Stimulated activated CD4-positive, alpha-beta T cell treated with anti-CD3 and anti-CD28 coated beads, Interleukin-1b, Interleukin-23, amount 100 ng/mL, for 24 hours (primary cell): ENCODE results near the gene KIAA1958.

ENCODE experiments used
- DNase-seq, 4 experiments: peaks; one replicate each; pipeline ENCODE4 v3.0.0-alpha.2; 2020; ENCODE audit warnings: low read depth in 4 of 4, low spot score in 1 of 4

The KIAA1958 gene, protein sequence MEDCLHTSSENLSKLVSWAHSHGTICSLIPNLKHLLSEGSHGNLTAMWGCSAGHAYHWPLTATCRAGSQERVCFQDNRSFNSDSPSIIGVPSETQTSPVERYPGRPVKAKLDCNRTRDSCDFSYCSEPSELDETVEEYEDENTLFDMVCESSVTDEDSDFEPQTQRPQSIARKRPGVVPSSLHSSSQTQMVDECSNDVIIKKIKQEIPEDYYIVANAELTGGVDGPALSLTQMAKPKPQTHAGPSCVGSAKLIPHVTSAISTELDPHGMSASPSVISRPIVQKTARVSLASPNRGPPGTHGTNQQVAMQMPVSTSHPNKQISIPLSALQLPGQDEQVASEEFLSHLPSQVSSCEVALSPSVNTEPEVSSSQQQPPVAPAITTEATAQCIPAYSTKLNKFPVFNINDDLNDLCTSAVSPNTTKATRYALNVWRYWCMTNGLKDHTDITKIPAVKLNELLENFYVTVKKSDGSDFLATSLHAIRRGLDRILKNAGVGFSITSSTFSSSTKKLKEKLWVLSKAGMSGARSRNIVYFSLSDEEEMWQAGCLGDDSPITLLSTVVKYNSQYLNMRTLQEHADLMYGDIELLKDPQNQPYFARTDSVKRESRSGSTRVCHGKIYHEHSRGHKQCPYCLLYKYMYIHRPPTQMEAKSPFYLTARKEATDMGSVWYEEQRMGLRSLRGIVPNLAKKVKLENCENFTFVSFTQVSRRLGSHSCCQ

DNA sequence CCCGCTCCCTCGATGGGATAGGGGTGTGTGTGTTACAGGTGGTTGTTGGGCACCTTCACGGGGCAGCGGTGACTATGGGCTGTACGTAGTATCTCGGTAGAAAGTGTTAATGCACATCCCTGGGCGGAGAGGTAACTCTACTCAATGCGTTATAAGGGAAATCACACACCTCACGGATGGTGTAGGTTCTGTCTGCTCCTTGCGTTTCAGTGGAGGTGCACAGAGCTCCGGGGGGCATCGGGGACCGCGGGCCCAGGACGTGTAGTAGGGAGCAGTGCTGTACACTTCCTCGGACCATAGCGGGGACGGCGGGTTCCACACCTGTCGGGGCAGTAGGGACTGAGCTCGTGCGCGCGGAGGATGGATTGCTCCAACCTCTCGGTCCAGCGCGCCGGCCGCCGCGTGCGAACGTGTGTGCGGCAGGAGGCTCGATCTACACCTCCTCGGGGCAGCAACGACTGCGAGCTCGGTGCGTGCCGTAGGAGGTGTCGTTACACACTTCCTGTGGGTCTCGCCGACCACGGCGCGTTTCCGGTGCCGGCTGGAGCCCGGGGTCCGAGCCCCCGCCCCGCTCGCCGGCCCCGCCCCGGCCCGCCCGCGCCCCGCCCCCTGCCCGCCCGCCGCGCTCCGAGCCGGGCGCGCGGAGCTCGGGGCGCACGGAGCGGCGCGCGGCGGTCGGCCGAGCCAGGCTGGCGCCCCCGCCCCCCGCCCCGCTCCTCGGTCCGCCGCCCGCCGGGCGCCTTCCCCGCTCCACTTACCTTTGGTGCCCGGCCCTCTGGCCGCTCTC lies at the start of gene KIAA1958:
Gene KIAA1958, plus strand, starts transcription at position 607 of the 787 bp plus-strand sequence. CDS start 87,254 bp downstream, outside the sequence.
- DNase-seq = peak; percentile 51 to 84 (median 65)

DNA sequence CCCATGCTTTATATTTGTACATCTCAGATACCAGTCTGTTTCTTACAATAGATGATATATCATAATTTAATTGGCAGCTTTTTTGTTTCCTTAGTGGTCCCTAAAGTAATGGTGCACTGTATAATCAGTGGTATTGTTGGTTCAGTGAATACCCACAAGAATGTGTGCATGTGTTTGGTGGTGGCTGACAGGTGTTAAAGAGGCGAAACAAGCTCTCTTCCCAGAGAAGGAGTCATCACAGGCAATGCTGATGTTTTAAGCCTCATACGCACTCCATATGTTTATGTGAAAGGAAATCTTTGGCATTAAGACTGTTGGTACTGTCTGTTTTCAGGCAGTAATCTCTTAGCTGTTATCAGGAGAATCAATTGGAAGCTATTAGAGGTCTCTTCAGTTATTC lies 49.2 kb upstream of the KIAA1958 start:
- no peak for DNase-seq

DNA sequence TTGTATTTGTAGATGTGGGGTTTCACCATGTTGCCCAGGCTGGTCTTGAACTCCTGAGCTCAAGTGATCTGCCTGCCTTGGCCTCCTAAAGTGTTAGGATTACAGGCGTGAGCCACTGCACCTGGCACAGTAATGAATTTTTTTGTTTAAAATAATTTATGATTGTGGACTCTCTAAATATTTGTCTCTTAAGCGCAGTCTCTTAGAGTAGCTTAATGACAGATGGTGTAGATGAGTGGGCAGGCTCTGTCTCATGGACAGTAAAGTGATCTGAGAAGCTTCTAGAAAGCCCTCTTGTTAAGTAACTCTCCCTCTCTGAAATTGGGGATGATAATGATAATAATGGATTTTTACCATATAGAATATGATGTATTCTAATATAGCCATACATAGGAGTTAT lies 47.5 kb upstream of the KIAA1958 start:
- DNase-seq = no peak

DNA sequence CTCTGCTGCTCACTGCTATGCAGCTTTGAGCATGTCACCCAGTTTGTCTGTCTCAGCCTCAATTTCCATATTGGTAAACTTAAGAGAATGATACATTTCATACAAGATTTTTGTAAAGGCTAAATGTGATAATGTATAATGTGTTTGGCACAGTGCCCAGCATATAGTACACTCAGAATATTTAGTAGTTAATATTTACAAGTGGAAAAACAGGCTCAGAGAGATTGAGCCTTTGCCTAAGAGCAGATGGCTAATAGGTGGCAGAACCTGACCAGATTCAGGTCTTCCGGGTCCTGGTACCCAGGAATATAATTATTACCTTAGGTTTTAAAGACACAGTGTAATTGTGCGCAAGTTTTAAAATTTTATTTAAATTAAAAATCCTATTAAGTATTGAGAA lies 46.8 kb upstream of the KIAA1958 start:
- DNase-seq = no peak

DNA sequence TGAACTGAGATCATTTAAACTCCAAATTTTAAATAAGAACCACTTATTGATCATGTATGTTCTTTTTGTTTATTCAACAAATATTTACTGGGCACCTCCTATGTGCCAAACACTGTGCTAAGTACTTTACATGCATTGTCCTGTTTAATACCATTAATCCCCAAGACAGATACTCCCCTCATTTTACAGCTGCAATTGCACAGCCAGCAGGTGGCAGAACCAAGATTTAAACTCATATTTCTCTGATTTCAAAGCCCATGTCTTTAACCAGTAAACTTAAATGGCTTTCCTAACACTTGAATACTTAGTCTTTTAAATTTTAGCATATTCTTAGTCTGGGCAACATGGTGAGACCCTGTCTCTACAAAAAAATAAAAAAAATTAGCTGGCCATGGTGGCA lies 43.4 kb upstream of the KIAA1958 start:
- no peak for DNase-seq

DNA sequence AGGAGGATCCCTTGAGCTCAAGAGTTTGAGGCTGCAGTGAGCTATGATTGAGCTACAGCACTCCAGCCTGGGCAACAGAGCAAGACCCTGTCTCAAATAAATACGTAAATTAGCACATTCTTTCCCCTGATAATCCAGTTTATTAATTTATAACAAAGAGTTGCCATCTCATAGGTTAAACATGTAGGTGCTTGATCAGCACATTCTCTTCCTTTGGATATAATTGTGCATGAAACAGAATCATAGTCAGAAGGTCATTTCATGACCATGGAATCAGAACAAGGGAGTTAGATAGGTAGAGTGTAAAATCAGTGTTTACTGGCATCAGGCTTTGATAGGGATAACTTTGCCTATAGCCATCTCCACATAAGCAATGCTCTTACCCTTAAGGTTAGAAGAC lies 43.0 kb upstream of the KIAA1958 start:
- DNase-seq = no peak

DNA sequence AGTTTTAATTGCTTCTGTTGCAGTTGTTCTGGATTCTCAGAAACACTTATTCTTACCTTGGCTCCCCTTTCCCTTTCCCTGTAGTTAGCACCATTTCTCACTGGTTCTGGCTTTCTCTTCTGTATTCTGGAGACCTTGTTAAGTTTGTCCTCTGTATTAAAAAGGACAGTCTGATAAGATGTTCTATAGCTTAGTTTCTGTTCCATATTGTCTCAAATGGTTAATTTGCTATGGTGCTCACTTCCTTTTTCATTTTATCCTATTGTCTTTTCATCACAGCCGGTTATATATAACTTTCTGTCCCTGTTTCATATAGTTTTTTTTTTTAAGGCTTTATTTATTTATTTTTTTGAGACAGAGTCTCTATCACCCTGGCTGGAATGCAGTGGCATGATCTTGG lies 41.4 kb upstream of the KIAA1958 start:
- DNase-seq = no peak

DNA sequence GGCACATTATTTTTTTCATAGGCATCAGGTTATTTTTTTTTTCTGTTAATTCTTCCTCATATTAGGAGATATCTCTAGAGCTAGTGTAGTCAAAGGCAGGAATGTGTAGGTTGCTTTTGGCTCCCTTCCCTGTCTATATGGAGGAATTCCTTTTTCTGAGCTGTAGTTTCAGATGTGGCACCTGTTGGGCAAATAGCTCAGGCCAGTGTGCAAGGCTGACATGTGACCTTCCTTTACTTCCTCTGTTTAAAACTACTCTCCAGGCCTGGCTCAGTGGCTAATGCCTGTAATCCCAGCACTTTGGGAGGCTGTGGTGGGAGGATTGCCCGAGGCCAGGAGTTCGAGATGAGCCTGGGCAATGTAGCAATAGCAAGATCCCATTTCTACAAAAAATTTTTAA lies 40.5 kb upstream of the KIAA1958 start:
- DNase-seq = no peak

DNA sequence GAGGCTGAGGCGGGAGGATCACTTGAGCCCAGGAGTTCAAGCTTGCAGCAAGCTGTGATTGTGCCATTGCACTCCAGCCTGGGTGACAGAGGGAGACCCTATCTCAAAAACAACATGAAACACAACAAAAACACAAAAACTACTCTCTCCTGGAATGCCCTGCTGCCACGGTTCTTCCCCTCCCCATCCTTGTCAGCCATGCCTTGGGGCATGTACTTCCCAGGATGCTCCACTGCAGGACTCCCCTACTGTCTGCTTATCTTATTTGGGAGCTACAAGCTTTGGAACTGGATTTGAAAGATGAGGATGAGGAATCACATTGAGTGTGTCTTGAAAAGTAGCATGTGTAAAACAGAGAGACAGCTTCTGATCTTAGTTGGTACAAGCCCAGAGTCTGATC lies 40.1 kb upstream of the KIAA1958 start:
- no peak for DNase-seq

DNA sequence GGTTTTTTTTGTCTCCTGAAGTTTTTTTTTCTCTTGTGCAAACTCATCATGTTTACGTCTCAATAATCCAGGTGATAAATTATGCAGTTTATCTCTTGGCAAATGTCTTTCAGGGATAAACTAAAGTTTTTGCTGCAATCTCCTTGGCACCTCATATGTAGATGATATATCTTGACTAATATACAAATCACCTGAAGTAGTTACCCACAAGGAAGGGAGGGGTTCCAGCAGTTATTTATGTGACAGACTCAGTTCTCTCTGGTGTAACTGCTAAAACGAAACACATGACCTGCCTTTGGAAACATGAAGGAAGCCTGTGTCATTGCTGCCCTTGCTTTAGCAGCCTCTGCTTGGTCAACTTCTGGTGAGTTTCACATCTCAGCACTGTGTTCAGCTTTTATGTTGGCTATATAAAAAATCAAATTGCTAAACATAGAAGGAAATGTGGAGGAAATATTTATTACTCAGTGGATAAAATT lies 39.3 kb upstream of the KIAA1958 start:
- DNase-seq = no peak

DNA sequence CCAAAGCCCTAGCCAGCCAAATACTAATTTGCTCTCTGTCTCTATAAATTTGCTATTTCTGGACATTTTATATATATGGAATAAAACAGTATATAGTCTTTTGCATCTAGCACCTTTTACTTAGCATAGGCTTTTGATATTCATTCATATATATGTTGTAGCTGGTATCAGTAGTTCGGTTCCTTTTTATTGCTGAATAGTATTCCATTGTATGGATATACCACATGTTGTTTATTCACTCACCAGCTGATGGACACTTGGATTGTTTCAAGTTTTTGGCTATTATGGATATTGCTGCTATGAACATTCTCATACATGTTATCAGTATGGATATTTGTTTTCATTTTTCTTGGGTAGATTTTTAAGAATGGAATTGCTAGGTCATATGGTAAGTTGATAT lies 23.8 kb upstream of the KIAA1958 start:
- DNase-seq = no peak

DNA sequence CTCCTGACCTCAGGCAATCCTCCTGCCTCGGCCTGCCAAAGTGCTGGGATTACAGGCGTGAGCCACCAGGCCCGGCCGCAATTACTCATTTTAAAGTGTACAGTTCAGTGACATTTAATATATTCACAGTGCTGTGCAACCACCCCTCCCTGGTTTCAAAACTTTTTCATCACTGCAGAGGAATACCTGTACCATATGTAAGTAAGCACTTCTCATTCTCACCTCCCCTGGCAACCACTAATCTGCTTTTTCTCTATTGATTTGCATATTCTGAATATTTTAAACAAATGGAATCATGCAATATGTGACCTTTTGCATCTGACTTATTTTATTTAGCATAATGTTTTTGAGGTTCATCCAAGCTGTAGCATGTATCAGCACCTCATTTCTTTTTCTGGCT lies 21.3 kb upstream of the KIAA1958 start:
- DNase-seq = no peak

DNA sequence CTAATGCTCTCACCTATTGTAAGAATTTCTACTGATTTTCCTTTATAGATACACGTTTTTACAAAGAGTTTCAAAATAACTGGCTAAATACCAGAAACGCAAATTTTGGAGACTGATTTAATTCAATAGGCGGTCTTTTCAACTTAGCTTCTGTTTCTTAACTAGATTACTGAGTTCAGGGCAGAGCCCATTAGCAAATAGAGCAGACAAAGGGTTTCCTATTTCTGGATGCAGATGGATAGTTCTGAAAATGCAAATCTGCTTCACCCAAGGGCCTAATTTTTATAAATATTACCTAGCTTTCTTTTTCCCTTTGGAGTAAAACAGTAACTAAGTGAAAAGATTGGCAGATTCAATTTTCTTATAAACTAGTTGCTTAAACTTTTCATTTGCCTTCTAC lies 13.6 kb upstream of the KIAA1958 start:
- no peak for DNase-seq

DNA sequence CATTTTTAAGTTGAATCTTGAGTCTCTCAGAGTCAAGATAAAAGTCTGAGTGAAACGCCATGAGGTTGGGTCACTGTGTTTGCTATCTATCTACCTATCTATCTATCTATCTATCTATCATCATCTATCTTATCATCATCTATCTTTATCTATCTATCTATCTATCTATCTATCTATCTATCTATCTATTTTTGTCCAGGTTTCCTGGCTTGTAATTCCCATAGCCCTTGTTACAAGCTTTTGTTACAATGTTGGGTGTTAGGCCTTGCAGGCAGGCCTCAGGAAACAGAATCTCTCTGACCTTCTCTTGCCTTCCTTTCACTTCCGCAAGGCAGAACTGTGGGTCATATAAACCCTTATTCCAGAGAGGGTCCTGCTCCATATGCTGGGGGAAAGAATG lies 12.6 kb upstream of the KIAA1958 start:
- DNase-seq = no peak

DNA sequence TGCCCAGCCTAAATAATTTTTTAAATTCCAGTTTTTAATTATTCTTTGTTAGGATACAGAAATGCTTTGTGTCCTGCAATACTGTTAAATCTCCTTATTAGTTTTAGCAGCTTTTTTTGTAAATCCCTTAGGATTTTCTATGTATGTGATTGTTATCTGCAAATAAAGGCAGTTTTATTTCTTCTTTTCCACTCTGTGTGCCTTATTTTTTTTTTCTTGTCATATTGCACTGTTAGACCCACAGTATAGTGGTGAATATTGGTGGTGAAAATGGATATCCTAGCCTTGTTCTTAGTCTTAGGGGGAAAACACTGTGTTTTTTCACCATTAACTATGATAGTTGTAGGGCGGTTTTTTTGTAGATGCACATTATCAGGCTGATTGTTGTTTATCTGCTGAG lies 11.3 kb upstream of the KIAA1958 start:
- no peak for DNase-seq

DNA sequence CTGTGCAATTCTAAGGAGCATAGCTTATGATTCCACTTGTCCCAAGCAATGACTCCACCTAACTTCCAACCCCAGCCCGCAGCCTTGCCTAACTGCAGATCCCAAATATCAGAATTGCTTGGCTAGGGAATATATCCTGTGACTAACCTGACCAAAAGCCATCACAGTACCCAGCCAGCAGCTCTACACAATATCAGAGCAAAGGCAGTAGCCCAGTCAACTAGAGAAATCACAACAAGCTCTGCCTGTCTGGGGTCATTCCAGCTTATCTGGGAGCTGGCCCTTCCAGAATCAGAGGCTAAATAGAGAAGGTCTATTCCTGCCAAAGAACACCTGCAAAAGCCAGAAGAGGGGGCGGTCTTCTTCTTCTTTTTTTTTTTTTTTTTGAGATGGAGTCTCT lies 9.3 kb upstream of the KIAA1958 start:
- DNase-seq = no peak

DNA sequence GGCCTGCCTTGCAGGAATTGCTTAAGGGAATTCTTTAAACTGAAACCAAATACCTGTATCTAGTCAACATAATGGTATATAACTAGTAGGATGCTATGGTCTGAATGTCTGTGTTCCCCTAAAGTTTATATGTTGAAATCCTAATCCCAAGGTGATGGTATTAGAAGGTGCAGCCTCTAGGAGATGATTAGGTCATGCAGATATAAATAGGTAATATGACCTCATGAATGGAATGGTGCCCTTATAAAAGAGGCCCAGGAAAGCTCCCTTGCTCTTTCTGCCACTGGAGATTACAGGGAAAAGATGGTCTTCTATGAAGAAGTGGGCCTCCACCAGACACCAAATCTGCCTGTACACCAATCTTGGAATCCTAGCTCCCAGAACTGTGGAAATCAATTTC lies 7.4 kb upstream of the KIAA1958 start:
- no peak for DNase-seq

DNA sequence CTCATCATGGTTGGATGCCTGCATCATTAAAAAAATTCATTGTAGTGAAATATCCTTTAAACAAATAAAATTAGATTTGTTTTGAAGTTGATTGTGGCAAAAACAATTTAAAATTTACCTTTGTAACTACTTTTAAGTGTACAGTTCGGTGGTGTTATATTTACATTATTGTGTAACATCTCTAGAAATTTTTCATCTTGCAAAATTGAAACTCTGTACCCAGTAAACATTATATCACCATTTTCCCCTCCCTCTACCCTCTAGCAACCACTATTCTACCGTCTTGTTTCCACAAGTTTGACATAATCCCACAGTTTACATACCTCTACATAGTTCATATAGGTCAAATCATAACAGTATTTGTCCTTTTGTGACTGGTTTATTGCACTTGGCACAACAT lies 2.0 kb upstream of the KIAA1958 start:
- DNase-seq = no peak

DNA sequence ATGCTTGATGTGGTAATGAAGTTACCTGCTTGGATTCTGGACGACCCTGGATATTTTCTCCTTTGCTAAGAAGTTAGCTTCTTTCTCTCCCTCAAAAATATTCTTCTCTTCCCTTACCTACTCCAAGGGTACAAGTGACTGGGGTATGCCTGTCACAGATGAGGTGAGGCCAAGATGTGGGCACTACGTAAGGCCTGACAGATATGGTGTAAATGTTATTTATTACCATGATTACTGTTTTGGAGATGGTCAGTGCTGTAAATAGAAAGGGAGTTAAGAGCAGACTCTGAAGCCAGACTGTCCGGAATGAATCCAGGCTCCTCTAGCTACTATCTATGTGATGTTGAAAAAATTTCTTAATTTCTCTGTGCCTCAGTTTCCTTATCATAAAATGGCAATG lies 1.1 kb upstream of the KIAA1958 start:
- DNase-seq = no peak

DNA sequence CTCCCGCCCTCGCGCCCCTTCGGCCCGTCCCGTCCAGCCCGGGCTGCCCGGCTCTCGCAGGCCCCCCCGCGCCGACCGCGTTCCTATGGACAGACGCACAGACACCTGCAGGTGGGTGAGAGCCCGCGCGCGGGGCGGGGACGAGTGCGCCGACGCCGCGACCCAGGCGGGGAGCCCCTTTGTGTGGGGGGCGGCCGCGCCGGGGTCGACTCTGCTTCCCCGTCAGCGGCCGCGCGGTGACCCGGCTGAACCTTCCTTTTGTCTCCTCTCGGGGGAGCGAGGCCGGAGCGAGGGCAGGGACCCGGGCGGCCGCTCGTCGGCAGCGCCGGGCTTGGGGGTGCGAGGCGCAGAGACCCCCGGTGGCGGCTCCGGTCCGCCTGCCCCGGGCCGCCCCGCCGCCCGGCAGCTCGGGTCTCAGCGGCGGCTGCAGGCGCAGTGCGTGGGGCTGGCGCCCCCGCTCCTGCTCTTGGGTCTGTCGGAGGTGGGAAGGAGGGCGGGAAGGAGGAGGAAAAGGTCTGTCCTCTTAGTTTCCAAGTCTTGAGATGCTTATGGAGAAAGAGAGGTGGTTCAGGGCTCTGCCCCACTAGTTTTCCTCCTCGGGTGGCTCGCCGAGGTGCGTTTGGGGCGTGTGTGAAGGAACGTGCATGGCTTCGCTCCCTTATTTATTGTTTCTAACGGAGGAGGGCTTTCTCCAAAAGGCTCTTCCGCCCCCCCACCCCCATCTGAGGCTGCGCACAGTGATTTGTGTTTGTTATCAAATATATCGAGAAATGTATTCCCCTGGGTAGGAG lies 576 bp downstream of the KIAA1958 start:
- peak; percentile 18 to 41 (median 32) for DNase-seq

DNA sequence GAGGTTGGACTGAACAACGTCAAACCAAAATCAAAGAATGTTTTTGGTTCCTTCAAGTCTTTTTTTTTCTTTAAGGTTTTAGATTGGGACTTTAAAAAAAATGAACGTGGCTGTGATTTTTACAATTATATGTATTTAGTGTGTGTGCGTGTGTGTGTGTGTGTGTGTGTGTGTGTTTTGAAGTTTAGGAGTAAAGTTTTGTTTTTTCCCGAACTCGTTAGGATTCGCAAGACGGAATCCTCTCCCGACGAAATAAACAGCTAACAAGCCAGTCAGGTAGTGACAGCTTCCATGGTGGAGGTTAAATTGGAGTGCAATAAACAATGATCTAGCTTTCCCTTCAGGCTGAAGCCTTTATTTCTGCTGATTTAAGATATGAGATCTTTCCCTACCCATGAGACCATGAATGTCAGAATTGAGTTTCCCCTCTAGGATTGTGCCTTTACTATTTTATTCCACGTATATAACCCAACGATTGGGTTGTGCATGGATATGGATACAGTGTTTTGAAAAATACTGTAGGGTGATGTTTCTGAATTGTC lies 1.2 kb downstream of the KIAA1958 start:
- no peak for DNase-seq
